Neuronal stem cell (in vitro differentiated cells): ENCODE measurements around the gene E2F2.

Source experiments
- DNase-seq: peaks from one replicate; pipeline ENCODE4 v3.0.0-alpha.2; 2013; ENCODE audit warnings: low spot score
- H2AFZ ChIP-seq: one replicate; pipeline ENCODE4 v1.6.1; 2013; ENCODE audit warnings: mild to moderate bottlenecking, low read length, inconsistent platforms
- H2AK5ac ChIP-seq: 2 replicates; pipeline ENCODE4 v1.6.1; 2013; ENCODE audit warnings: low read depth, mild to moderate bottlenecking, inconsistent platforms, low read length, moderate library complexity, mixed read lengths
- H2BK120ac ChIP-seq: 2 replicates; pipeline ENCODE4 v1.6.1; 2013; ENCODE audit warnings: low read depth, mild to moderate bottlenecking, inconsistent platforms, low read length, moderate library complexity, mixed read lengths
- H2BK12ac ChIP-seq: one replicate; pipeline ENCODE4 v1.6.1; 2013; ENCODE audit warnings: low read length, inconsistent platforms
- H2BK15ac ChIP-seq: 2 replicates; pipeline ENCODE4 v1.6.1; 2013; ENCODE audit warnings: mild to moderate bottlenecking, low read length, inconsistent platforms, mixed read lengths
- H2BK5ac ChIP-seq: one replicate; pipeline ENCODE4 v1.6.1; 2013; ENCODE audit warnings: inconsistent platforms, mild to moderate bottlenecking, low read length, moderate library complexity
- H3K14ac ChIP-seq: one replicate; pipeline ENCODE4 v1.6.1; 2013; ENCODE audit warnings: low read length, inconsistent platforms
- H3K18ac ChIP-seq: 2 replicates; pipeline ENCODE4 v1.6.1; 2013; ENCODE audit warnings: low read length, inconsistent platforms
- H3K23ac ChIP-seq: 2 replicates; pipeline ENCODE4 v1.6.1; 2013; ENCODE audit warnings: low read depth, mild to moderate bottlenecking, mixed read lengths, low read length, inconsistent platforms; ENCODE audit not compliant: poor library complexity
- H3K27ac ChIP-seq: replicated peaks from 3 replicates; pipeline ENCODE4 v1.5.1; 2013; ENCODE audit warnings: low read length, inconsistent platforms
- H3K27me3 ChIP-seq, 3 experiments: 2 replicates each; pipeline ENCODE4 v1.6.1; 2013; ENCODE audit warnings: low read length in 3 of 3, mild to moderate bottlenecking in 2 of 3, inconsistent platforms in 1 of 3, low read depth in 1 of 3, mixed read lengths in 1 of 3, moderate library complexity in 1 of 3; ENCODE audit not compliant: control insufficient read depth in 3 of 3, insufficient read depth in 3 of 3
- H3K36me3 ChIP-seq, 2 donors: replicated peaks in 1 of 2; 2 replicates each; pipeline ENCODE4 v1.6.1; 2013; ENCODE audit warnings: low read length in 2 of 2; ENCODE audit not compliant: control insufficient read depth in 2 of 2, insufficient read depth in 2 of 2
- H3K4ac ChIP-seq: 2 replicates; pipeline ENCODE4 v1.6.1; 2013; ENCODE audit warnings: inconsistent platforms, mild to moderate bottlenecking, low read length, moderate library complexity
- H3K4me1 ChIP-seq, 2 donors: 1 replicate in 1 of 2; 2 replicates in 1 of 2; pipeline ENCODE4 v1.6.1; 2013; ENCODE audit warnings: low read length in 2 of 2, low read depth in 1 of 2; ENCODE audit not compliant: control insufficient read depth in 2 of 2, insufficient read depth in 1 of 2
- H3K4me2 ChIP-seq: one replicate; pipeline ENCODE4 v1.6.1; 2013; ENCODE audit warnings: mild to moderate bottlenecking, low read length, inconsistent platforms; ENCODE audit not compliant: insufficient read depth, poor library complexity, severe bottlenecking
- H3K4me3 ChIP-seq, 2 donors: 2 replicates each; pipeline ENCODE4 v1.5.1; 2013; ENCODE audit warnings: low read length in 2 of 2, mild to moderate bottlenecking in 2 of 2, inconsistent platforms in 1 of 2, moderate library complexity in 1 of 2
- H3K79me1 ChIP-seq: one replicate; pipeline ENCODE4 v1.6.1; 2013; ENCODE audit warnings: low read depth, mild to moderate bottlenecking, inconsistent platforms, low read length, moderate library complexity
- H3K9ac ChIP-seq: one replicate; pipeline ENCODE4 v1.6.1; 2013; ENCODE audit warnings: mild to moderate bottlenecking, low read depth, low read length, inconsistent platforms; ENCODE audit not compliant: poor library complexity
- H3K9me3 ChIP-seq, 2 donors: replicated peaks in 1 of 2; 2 replicates each; pipeline versions ENCODE3 to v1.6.1; 2013; ENCODE audit warnings: low read length in 2 of 2, mild to moderate bottlenecking in 2 of 2, inconsistent platforms in 1 of 2, low read depth in 1 of 2, mixed read lengths in 1 of 2, moderate library complexity in 1 of 2; ENCODE audit not compliant: control insufficient read depth in 2 of 2, insufficient read depth in 1 of 2
- H4K8ac ChIP-seq: one replicate; pipeline ENCODE4 v1.6.1; 2013; ENCODE audit warnings: low read depth, mild to moderate bottlenecking, inconsistent platforms, low read length, moderate library complexity
- H4K91ac ChIP-seq: one replicate; pipeline ENCODE4 v1.6.1; 2013; ENCODE audit warnings: low read length, low read depth, mild to moderate bottlenecking, inconsistent platforms; ENCODE audit not compliant: poor library complexity
- WGBS, 2 donors: extraction: QIAGEN DNeasy Blood & Tissue Kit; methylation state at CpG; one replicate each; pipeline ENCODE4 v1.1.7; 2013; ENCODE audit warnings: missing lambda C conversion rate in 2 of 2, mixed read lengths in 1 of 2; ENCODE audit not compliant: insufficient read length in 2 of 2, insufficient replicate concordance in 1 of 2; ENCODE audit errors: extremely low coverage in 2 of 2; 5-methylcytosine and 5-hydroxymethylcytosine counted together

E2F2 gene

DNA sequence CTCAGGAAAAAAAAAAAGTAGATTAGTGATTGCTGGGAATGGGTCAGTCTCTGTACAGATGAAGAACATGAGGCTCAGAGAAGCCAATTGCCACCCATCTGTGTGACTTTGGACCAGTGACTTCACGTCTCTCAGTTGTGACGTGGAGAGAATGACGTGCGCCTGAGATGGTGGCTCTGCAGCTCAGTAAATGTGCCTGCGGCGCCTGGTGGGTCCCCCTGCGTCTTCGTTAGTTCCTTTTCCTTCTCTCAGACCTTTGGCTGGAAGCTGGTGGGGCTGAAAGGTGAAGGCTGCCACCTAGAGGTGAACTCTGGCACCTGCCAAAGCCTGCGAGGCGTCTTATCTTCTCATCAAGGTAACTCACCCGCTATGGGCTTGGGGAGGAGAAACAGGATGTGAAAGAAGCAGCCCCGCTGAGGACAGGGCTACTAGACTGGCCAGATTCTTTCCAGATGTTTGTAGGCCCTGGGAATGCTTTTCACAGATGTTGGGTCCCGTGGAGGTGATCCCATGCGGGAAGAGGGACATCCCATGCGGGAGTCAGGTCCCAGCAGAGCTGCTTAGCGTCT is 8.7 kb upstream of the E2F2 start:
- H3K14ac ChIP-seq: no peak overlapping the region
- no peak overlapping the region for H2BK5ac ChIP-seq
- no peak overlapping the region for H2BK12ac ChIP-seq
- H3K79me1 ChIP-seq: no peaks in the 10 kb centered on the region
- H3K4me2 ChIP-seq: no peak overlapping the region
- no peak overlapping the region for H2BK120ac ChIP-seq
- H3K36me3 ChIP-seq: no peaks in the 10 kb centered on the region
- H3K9me3 ChIP-seq: no peaks in the 10 kb centered on the region
- H3K9ac ChIP-seq: peak overlapping the region; percentile 53
- no peak overlapping the region for H3K4ac ChIP-seq
- H2AK5ac ChIP-seq: no peak overlapping the region
- H3K27me3 ChIP-seq: no peaks in the 10 kb centered on the region
- H3K18ac ChIP-seq: no peak overlapping the region
- no peak overlapping the region for H4K91ac ChIP-seq
- no peak overlapping the region for H2BK15ac ChIP-seq
- H3K4me1 ChIP-seq: peaks cover under 1 to 2% of the 10 kb centered on the region in 2 donors
- H2AFZ ChIP-seq: peak overlapping the region; percentile 77
- WGBS, 2 donors: no CpG with 5 or more reads among the region's 16 CpGs
- H3K23ac ChIP-seq: no peak overlapping the region
- peak; percentile 87 for DNase-seq
- no peak overlapping the region for H4K8ac ChIP-seq
- H3K27ac ChIP-seq: no peak overlapping the region
- no peak overlapping the region for H3K4me3 ChIP-seq

DNA sequence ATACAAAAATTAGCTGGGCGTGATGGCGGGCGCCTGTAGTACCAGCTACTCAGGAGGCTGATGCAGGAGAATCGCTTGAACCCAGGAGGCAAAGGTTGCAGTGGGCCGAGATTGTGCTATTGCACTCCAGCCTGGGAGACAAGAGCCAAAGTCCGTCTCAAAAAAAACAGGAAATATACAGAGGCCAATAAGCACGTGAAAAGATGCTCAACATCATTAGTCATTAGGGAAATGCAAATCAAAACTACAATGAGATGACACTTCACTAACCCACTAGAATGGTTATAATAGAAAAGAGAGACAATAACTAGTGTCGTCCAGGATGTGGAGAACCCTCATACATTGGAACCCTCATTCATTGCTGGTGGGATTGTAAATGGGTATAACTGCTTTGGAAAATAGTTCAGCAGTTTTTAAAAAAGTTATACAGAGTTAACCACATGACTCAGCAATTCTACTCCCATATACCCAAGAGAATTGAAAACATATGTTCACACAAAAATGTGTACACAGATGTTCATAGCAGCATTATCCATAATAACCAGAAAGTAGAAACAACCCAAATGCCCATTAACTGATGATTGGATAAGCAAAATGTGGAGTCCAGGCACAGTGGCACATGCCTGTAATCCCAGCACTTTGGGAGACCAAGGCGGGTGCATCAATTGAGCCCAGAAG is 6.4 kb upstream of the E2F2 start:
- DNase-seq: no peak
- no CpG with 5 or more reads among the region's 9 CpGs for WGBS, 2 donors
- H3K4me3 ChIP-seq: no peak overlapping the region

DNA sequence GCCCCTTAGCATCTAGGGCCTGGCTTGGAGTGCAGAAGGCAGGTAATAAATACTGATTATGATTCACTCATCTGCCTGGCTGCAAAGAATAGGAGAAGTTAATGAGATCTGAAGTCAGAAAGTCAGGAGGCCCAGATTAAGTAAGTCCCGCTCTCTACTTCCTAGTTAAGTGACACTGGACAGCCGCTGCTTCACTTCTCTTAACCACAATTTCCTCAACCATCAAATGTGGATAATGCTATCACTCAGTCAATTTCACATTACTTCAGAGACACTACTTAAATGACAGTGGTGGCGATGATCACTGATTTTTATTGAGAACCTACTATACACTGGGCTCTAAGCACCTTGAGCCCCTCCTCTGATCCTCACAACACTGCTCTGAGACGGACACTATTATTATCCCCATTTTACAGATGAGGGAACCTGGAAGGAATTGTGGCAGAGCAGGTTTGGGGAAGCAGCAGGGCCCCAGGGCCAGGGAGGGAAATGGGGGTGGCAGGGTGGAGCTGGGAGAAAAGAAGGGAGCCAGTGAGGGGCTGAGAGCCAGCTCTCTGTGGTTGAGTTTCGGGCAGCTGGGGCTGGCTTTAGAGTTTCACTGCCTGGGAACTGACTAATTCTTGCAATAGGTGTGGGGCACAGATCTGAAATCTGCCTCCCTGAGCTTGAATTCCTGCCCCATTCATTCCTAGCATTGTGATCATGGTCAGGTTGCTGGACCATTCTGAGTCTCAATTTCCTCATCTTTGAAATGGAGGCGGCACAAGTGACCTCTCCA is 2.4 kb upstream of the E2F2 start:
- no CpG with 5 or more reads among the region's 6 CpGs for WGBS, 2 donors
- no peak overlapping the region for H2BK15ac ChIP-seq
- no peak overlapping the region for H3K23ac ChIP-seq
- H3K4ac ChIP-seq: no peak overlapping the region
- H3K18ac ChIP-seq: no peak overlapping the region
- no peak overlapping the region for H2BK5ac ChIP-seq
- no peak overlapping the region for H3K14ac ChIP-seq
- no peak overlapping the region for H4K91ac ChIP-seq
- no peaks in the 10 kb centered on the region for H3K9me3 ChIP-seq
- H3K4me1 ChIP-seq: peaks cover 16 to 22% of the 10 kb centered on the region in 2 donors
- no peak overlapping the region for H2BK120ac ChIP-seq
- no peak overlapping the region for H2AFZ ChIP-seq
- no peaks in the 10 kb centered on the region for H3K79me1 ChIP-seq
- no peaks in the 10 kb centered on the region for H3K36me3 ChIP-seq
- H3K4me2 ChIP-seq: no peak overlapping the region
- no peak overlapping the region for H3K9ac ChIP-seq
- H4K8ac ChIP-seq: no peak overlapping the region
- H3K4me3 ChIP-seq: no peak overlapping the region
- no peaks in the 10 kb centered on the region for H3K27me3 ChIP-seq
- H2AK5ac ChIP-seq: no peak overlapping the region
- H3K27ac ChIP-seq: no peak overlapping the region
- no peak for DNase-seq
- no peak overlapping the region for H2BK12ac ChIP-seq

More for the DNA sequence above, 6.4 kb upstream of the E2F2 start:
- Histone ChIP-seq H2AFZ (no peak overlapping the region), H3K4me1 (peaks cover under 1 to 2% of the 10 kb centered on the region in 2 donors), H3K4me2 (no peak overlapping the region), H3K79me1 (no peaks in the 10 kb centered on the region), H3K14ac (no peak overlapping the region), H4K91ac (no peak overlapping the region), H2BK5ac (no peak overlapping the region), H3K27me3 (no peaks in the 10 kb centered on the region), H3K23ac (no peak overlapping the region), H3K27ac (no peak overlapping the region), H3K9me3 (no peaks in the 10 kb centered on the region), H2BK120ac (no peak overlapping the region), H3K18ac (no peak overlapping the region), H2BK12ac (no peak overlapping the region), H3K36me3 (no peaks in the 10 kb centered on the region), H3K9ac (no peak overlapping the region), H4K8ac (no peak overlapping the region), H2AK5ac (no peak overlapping the region), H2BK15ac (no peak overlapping the region), H3K4ac (no peak overlapping the region)

DNA sequence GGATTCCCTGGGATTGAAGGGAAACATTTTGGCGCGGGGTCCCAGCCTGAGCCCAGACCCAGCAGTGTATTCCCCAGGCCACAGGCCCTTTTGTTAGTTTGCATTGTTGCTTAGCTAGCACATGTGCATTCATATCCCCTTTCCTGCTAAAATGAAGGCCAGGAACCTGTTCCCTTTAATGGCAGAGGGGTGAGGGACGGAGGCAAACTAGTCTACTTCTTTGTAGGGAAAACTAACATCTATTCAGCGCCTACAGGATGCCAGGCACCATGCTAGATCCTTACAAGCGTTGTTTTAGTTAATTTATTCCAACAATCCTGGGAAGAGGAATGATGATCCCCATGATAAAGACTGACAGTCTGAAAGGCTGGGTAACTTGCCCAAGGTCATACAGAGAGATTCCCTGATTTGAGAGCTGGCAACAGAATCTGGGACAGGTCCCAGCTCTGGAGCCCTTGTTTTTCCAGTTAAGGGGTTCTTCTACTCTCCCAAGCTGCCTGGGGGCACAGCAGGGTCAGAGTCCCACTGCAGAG is 595 bp upstream of the E2F2 start:
- Histone ChIP-seq H3K18ac (peak overlapping the region; percentile 23), H2BK5ac (no peak overlapping the region), H3K4ac (no peak overlapping the region), H3K4me2 (peak overlapping the region; percentile 53), H3K23ac (no peak overlapping the region), H2BK15ac (no peak overlapping the region), H2AFZ (peak overlapping the region; percentile 83), H3K79me1 (peaks cover 2% of the 10 kb centered on the region), H2BK120ac (no peak overlapping the region), H3K27ac (peak overlapping the region; percentile 60), H2AK5ac (no peak overlapping the region), H2BK12ac (no peak overlapping the region), H3K9me3 (no peaks in the 10 kb centered on the region), H4K8ac (no peak overlapping the region), H4K91ac (no peak overlapping the region), H3K9ac (peak overlapping the region; percentile 38), H3K36me3 (peaks cover 0 to 9% of the 10 kb centered on the region in 2 donors), H3K4me3 (peak overlapping the region; percentile 53 to 81), H3K14ac (no peak overlapping the region), H3K27me3 (no peaks in the 10 kb centered on the region), H3K4me1 (peaks cover 16 to 29% of the 10 kb centered on the region in 2 donors)
- DNase-seq: no peak
- no CpG with 5 or more reads among the region's 5 CpGs for WGBS, 2 donors
